Retinal pigment epithelial cell (primary cell): ENCODE data around the gene NKAIN2.

Experiments
- DNase-seq: peaks from one replicate; pipeline ENCODE4 v3.0.0-alpha.2; 2010; ENCODE audit warnings: low read depth
- H3K4me3 ChIP-seq: 2 replicates; pipeline ENCODE4 v1.5.1; 2011; ENCODE audit warnings: mild to moderate bottlenecking, low read length, control low read depth, moderate library complexity
- TF ChIP-seq, protein P1 (sequence below): conservative IDR thresholded peaks from 2 replicates; pipeline ENCODE4 v1.5.1; 2011; ENCODE audit warnings: low read depth, low read length, control low read depth, inconsistent platforms

NKAIN2 gene

GRCh38 chr6:124493259-124493658, 689.6 kb downstream of the NKAIN2 start:
- TF ChIP-seq, protein P1, sequence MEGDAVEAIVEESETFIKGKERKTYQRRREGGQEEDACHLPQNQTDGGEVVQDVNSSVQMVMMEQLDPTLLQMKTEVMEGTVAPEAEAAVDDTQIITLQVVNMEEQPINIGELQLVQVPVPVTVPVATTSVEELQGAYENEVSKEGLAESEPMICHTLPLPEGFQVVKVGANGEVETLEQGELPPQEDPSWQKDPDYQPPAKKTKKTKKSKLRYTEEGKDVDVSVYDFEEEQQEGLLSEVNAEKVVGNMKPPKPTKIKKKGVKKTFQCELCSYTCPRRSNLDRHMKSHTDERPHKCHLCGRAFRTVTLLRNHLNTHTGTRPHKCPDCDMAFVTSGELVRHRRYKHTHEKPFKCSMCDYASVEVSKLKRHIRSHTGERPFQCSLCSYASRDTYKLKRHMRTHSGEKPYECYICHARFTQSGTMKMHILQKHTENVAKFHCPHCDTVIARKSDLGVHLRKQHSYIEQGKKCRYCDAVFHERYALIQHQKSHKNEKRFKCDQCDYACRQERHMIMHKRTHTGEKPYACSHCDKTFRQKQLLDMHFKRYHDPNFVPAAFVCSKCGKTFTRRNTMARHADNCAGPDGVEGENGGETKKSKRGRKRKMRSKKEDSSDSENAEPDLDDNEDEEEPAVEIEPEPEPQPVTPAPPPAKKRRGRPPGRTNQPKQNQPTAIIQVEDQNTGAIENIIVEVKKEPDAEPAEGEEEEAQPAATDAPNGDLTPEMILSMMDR: no peak
- no peak for DNase-seq
- H3K4me3 ChIP-seq: no peak overlapping the region

DNA sequence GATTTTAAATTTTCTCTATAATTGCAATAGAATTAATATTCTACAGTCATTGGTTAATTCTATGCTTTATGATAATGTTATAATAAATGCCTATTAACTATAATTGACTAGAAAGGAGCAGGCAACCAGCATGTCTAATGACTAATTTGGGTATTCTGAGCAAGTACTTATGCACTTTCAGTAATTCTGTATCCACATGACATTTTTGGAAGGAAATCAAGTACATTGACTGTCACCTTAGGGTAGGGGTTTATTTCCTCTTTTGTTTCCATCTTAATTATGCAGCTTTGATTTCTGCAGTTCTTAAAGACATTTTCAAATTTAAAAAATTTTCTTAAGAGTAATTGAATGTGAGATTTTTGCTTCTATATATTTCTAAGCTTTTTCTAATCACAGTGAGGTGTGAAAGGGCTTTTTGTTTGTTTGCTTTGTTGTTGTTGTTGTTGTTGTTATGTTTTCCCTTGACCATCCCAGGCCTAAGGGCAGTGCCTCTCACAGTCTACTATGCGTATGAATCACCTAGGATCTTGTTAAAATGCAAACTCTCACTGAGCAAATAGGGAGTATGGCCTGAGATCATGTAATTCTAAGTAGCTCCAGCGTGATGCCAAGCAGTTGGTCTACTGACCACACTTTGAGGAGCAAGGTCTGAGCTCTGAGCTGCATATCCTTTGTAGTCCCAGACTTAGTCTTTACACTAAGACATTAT, 691.4 kb downstream of the NKAIN2 start:
- TF ChIP-seq, protein P1: no peak
- H3K4me3 ChIP-seq: no peak overlapping the region
- DNase-seq: no peak

DNA sequence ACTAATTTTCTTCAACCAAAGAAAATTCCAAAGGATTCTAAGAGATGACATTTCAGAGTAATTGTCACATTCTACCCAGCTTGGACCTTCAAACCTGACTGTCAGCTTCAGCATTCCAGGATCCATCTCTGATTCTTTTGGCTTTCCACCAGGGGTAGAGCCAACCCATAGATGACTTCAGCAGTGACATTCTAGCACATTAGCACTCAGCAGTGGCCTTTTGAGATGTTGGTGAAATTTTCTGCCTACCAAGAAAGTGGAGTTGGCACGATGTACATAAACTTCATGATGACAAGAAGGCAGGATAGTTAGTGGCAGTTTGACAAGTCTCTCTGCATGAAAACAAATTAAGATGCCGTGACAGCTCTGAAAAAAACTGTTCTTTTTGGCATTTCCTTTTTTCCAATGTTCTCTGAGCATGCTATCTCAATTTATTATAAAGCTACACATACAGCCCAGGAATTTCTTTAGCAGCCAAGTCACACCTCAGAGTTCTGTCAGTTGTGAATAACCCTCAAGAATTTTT, 692.1 kb downstream of the NKAIN2 start:
- TF ChIP-seq, protein P1: no peak
- DNase-seq: no peak
- no peak overlapping the region for H3K4me3 ChIP-seq

DNA sequence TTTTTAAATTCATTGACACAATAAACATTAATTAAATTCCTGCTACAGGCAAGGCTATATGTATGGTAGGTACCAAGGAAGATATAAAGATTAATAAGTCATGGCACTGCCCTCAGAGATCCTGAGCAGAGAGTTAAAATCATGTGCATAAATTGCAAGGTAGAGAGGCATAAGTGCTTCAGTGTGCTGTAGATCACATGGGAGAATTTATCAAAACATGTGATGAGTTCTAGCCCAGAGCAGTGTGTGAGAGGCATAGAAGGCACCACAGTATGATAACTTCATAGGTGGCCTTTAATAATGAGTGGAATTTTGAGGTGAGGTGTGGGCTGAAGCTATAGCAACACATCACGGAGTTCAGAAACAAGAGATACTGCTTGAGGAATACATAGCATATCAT, 692.7 kb downstream of the NKAIN2 start:
- DNase-seq: no peak
- TF ChIP-seq, protein P1: no peak
- no peak overlapping the region for H3K4me3 ChIP-seq

- TF ChIP-seq, protein P1: no peak
- no peak for DNase-seq
- H3K4me3 ChIP-seq: no peak overlapping the region
These were observed 708.8 kb downstream of the NKAIN2 start for GRCh38 chr6:124512431-124512830.

DNA sequence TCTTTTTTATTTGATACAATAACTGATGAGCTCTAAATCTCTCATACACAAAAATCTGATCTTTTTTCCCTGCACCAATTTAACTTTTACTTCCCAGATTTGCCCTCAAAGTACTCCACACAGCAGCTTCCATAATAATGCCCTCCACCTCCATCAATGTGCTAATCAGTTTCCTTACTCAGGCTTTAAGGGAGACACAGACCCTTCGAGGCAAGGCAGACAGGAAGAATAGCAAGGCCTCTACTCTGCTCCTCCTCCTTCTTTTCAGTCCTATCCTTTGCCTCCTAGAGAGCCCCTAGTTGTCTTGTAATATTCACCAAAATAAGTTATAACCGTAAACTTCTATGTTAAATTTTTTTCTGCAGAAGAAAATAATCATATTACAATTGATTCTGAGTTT, 713.7 kb downstream of the NKAIN2 start:
- TF ChIP-seq, protein P1: no peak
- no peak for DNase-seq
- H3K4me3 ChIP-seq: no peak overlapping the region

DNA sequence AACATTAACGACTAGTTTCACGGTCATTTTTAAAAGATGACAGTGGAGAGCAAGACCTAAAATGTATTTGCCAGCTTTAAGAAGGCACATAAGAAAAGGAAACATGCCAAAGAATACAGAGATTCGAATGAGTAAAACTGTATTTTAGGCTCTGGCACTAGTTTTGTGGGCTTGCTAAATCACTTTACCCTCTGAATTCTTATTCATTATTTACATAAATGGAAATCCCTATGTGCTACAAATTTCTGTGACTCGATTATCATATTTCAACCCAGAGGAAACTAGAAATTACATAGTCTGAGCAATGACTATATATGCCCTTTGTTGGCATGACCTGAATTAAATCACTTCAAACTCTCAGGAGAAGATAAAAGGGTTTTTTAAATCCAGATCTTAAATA, 716.8 kb downstream of the NKAIN2 start:
- TF ChIP-seq, protein P1: no peak
- no peak overlapping the region for H3K4me3 ChIP-seq
- no peak for DNase-seq
